ENCODE measurements around the gene CRYBG3.

CRYBG3 gene

GRCh38 chr3:97838393-97838792 lies 16.6 kb downstream of the CRYBG3 start:
- DNase-seq (ENCODE audit: low read depth) = no peak

- no peak for DNase-seq (ENCODE audit: low read depth)
Measured at GRCh38 chr3:97839944-97840343, 18.1 kb downstream of the CRYBG3 start.

DNA sequence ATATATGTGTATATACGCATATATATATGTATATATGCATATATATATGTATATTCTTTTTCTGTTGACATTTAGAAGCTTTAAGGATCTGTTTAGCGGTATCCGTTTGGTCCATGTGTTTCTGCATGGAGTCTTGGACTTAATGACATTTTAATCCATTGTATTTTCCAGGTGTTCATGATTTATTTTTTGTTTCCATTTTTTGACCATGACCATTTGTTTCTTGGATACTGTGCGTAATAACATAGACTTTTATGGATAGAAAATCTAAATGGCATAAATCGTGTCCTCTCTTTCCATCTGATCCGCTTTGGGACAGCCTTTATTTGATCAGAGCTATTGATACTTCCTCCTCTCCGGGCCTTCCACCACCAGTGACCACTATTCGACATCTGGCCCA lies 19.5 kb downstream of the CRYBG3 start:
- no peak for DNase-seq (ENCODE audit: low read depth)

DNA sequence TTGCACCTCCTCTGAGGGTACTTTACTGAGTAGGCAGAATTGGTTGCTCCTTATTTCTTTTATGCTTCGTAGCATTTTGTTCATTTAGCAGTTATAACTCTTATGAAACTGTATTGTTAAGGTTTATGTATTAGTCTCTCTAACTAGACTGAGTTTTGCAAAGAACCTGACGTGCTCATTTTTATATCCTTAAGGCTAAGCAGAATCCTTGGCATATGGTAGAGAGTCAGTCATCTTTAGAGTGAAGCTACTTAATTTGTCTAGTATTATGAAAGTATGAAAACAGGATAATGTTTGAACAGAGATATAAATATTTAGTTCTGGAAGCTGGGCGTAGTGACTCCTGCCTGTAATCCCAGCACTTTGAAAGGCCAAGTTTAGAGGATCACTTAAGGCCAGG lies 20.1 kb downstream of the CRYBG3 start:
- no peak for DNase-seq (ENCODE audit: low read depth)

GRCh38 chr3:97848779-97849178 lies 27.0 kb downstream of the CRYBG3 start:
- DNase-seq (ENCODE audit: low read depth) = no peak

DNA sequence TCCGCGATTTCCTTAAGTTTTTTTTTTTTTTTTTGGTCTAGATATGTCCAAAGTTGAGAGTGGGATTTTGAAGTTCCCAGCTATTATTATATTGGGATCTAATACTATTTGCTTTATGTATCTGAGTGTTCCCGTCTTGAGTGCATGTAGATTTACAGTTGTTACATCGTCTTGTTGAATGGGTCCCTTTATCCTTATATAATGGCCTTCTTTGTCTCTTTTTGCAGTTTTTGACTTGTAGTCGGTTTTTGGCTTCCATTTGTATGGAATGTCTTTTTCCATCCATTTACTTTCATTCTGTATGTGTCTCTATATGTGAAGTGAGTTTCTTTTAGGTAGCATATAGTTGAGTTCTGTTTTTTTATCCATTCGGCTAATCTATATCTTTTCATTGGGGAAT lies 35.6 kb downstream of the CRYBG3 start:
- DNase-seq (ENCODE audit: low read depth) = no peak

GRCh38 chr3:97860364-97860763 lies 38.6 kb downstream of the CRYBG3 start:
- DNase-seq (ENCODE audit: low read depth) = no peak

DNA sequence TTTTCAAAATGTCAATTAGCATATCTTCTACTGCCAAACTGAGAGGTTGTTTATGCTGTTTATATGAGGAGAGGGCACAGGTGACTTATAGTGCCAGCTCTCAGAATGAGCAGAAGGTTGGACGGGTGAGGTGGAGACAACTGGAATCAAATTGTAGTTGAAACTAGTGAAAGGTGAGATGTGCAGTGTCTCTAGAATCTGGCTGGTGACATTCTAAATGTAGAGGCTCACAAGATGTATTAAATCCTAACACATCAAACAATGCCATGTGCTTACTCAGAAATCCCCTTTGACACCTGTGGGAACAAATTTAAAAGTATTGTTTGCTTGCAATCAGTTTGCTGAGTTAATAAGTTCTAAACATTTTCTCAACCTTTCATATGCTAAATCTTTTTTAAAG lies 40.8 kb downstream of the CRYBG3 start:
- no peak for DNase-seq (ENCODE audit: low read depth)

DNA sequence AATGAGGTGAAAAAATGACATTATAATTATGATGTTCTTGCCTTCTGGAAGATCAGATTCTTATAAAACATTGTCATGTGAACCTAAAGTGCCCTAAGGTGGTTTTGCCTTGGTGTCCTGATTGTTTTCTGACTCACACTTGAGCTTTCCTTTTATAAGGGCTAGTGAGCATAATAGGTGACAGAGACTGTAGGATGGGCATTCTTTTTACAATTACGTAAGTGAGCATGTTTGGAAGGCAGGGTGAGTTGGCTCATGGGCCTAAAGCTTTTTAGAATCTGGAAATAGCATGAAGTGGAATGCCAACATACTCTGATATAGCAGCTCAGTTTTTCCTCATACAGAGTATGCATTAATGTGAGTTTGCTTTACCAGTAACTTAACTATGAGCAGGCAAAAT lies 41.2 kb downstream of the CRYBG3 start:
- no peak for DNase-seq (ENCODE audit: low read depth)

GRCh38 chr3:97863775-97864174 lies 42.0 kb downstream of the CRYBG3 start:
- no peak for DNase-seq (ENCODE audit: low read depth)

DNA sequence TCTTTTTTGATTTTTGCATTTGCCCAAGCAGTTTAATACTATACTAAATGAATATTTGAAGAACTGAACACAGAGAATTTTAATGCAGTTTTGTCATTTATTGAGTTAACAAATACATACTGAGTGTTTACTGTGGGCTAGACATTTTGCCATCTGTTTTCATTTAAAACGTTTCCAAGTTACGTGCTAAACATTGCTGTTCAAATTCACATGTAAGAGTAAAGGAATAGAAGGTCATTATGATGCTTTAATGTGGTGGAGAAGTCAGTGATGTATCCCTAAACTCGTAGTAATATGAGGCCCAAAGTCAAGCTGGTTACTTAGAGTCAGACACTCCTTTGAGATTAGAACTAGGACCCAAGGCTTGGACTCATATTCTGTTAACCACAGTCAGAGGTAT lies 49.4 kb downstream of the CRYBG3 start:
- no peak for DNase-seq (ENCODE audit: low read depth)

DNA sequence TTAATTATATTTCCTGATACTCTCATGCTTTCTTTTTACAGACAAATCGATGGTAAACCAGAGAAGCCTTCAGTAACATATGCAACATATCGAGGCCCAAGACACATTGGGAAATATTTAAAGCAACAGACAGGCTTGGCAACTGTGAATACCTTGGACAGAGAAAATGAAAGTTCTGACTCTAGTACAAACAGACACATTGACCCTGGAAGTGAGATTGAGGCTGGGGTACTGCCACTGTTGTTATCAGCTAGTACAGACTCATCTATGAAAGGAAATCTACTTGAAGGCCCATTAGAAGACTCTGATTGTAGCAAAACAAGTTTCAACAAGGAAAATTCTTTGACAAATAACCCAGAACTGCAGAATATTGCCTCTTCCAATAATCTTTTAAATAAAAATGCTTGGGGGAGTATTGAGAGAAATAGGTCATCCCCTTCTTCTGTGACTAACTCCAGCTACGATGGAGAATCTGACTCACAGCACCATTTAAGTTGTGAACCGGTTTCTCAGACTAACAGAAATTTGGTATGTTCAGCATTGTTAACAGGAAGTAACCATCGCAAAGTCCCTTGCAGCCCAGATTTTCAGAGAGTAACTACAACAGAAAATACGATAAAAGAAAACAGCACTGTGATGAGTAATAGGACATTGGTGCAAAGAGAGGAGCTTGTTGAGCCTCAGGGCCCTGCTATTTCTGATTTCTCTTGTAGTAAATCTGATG lies 50.2 kb downstream of the CRYBG3 start:
- DNase-seq (ENCODE audit: low read depth) = no peak

- no peak for DNase-seq (ENCODE audit: low read depth)
Measured at GRCh38 chr3:97872525-97873042, 50.8 kb downstream of the CRYBG3 start.

DNA sequence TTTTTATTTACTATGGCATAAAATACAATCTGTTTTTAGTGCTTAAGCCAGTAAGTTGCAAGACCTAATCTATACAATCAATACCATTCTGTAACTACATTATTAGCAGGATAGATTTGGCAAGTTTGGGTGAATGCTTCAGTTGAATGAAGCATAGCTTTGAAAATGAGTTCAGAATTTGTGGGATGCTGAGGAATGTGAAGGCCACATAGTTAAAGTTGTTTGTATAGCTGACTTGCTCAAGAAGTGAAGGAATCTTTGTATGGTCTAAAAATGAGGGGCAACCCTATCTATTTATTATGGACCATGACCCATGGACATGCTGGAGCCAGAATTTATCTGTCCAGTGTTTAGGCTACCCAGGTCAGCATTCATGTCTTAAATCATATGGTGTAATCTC lies 58.5 kb downstream of the CRYBG3 start:
- no peak for DNase-seq (ENCODE audit: low read depth)

DNA sequence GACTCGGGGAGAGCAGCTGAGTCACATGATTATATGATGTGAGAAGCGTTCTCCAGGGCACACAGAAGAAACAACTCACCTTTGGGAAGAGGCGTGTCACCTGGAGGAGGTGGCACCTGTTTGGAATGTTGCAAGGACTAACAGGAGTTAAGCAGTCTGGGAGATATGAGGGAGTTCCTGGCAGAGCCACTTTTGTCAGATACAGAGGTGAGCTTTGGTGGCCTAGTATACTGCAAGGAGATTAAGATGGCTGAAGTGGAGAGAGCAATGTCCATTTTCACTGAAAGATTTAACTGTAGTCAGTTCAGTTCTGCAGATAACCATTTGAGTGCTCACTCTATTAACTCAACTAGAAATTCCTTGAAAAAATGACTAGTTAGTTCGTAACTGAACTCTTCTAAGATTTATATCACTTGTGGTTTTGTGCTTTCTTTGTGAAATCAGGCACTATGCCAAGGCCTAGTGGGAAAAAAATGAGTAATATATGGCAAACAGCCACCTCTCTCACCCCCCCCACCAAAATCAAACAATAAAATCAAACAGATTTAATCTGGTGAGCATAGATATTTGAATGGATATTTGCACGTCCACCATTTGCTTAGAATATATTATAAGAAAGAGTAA lies 61.3 kb downstream of the CRYBG3 start:
- DNase-seq (ENCODE audit: low read depth) = no peak

GRCh38 chr3:97883736-97884135 lies 61.9 kb downstream of the CRYBG3 start:
- no peak for DNase-seq (ENCODE audit: low read depth)

DNA sequence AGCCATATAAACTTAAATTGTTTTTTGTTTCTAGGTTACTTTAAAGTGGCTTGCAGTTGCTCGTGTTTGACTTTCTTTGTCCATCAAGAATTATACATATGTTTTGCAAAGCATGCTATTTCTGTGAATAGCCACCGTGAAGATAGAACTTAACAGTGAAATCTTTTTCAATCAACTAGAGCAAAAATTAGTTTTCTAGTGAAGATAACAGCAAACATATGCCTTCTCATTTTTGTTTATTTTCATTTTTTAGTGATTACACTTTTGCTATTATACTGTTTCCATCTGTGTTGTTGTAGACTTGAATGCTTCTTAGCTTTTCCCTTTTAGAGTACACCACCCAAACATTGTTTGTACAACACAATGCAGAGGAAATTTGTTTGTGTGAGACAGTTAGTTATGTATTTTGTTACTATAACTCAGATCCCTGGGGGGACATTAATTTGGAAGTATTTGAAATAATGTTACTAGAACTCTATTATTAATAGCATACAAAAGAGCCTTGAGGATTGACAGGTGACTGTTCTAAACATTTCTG lies 62.8 kb downstream of the CRYBG3 start:
- DNase-seq (ENCODE audit: low read depth) = no peak

GRCh38 chr3:97885931-97886824 lies 64.4 kb downstream of the CRYBG3 start:
- no peak for DNase-seq (ENCODE audit: low read depth)

DNA sequence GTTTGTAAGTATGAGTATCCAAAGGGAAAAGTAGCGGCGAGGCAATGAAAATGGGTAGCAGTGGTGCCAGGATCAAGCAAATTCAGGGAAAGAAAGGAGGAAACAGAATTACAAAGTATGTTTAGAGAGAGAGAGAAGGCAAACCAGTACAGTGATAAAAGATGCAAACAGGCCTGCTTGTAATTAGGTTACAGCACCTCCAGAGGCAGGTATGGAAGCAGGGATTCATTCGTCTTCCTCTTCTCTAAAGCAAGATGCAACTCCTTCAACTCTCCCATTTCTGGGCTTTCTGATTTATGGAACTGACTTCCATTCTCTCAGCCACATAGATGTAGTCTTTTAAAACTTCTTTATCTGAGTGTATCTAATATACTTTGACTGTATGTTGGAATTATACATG lies 68.0 kb downstream of the CRYBG3 start:
- DNase-seq (ENCODE audit: low read depth) = no peak

DNA sequence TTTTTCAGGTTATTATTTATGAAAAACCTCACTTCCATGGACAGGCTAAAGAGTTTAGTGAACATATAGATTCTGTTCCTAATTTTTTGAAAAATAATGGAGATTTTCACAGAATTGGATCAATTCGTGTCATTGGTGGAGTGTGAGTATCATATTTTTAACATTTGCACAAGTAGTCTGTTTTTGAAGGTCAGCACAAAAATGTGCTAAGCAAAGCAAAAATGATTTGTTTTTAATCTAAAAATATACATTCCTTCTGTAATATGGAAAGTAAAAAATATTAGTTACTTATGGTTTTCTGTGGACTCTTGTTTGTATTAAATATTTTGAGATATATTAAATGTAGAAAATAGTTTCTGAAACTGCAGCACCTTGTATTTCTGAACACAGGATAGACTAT lies 71.0 kb downstream of the CRYBG3 start:
- no peak for DNase-seq (ENCODE audit: low read depth)

- no peak for DNase-seq (ENCODE audit: low read depth)
Measured at GRCh38 chr3:97895216-97895615, 73.4 kb downstream of the CRYBG3 start.

DNA sequence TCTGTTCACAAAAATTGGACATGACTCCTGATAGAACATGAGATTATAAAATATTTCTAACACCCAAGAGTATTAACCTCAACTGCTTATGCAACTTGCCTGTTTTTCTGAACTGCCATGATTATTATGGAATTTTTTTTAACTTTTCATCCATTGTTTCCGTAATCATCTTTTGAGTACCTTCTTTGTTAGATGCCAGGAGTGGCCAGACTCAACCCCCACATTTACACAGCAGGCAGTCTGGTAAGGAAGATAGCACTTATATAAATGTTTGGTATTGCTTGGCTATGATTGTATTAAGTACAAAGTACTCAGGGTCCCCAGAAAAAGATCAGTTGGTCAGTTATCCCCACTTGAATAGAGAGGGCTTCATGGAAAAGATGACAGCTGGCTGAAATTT lies 74.3 kb downstream of the CRYBG3 start:
- no peak for DNase-seq (ENCODE audit: low read depth)

DNA sequence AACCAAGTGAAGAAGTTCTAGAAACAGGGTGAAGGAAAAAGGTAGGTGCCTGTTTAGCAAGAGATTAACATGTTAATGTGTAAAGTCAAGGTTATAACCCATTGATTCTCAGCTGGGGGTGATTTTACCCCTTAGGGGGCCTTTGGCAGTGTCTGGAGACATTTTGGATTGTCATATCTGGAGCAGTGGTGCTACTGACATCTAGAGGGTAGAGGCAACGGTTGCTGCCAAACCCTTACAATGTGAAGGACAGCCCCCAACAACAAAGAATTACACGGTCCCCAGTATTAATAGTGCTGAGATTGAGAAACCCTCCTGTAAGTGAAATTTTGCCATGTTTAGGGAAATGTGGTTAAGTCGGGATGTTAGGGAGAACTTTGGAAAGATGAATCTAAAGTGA lies 74.7 kb downstream of the CRYBG3 start:
- no peak for DNase-seq (ENCODE audit: low read depth)
